Transverse colon (tissue), 4 donors: ENCODE measurements around the gene CACNB2. TPM values are rescaled to one million over a fixed set of nuclear protein-coding genes. Genes with fewer than 3 reads are reported as not detected.

ENCODE experiments used
- DNase-seq: peaks from one replicate; pipeline ENCODE4 v3.0.0-alpha.2; 2019
- H3K27ac ChIP-seq, 4 donors: fragments of 200-600 bp; sonication (generic); 2 replicates each; pipeline ENCODE4 v1.5.1; 2016 to 2018; ENCODE audit warnings: inconsistent platforms in 4 of 4
- H3K27me3 ChIP-seq: fragments of 200-600 bp; sonication (generic); 2 replicates; pipeline ENCODE4 v1.5.1; 2017; ENCODE audit warnings: inconsistent platforms
- H3K36me3 ChIP-seq, 4 donors: fragments of 200-600 bp; sonication (generic); 2 replicates each; pipeline ENCODE4 v1.5.1; 2017 to 2019; ENCODE audit warnings: inconsistent platforms in 4 of 4
- H3K4me1 ChIP-seq, 4 donors: fragments of 200-600 bp; sonication (generic); 2 replicates each; pipeline ENCODE4 v1.5.1; 2017 to 2020; ENCODE audit warnings: inconsistent platforms in 4 of 4
- H3K4me3 ChIP-seq, 4 donors: fragments of 200-600 bp; sonication (generic); 1 replicate in 1 of 4; 2 replicates in 3 of 4; pipeline versions ENCODE4 v1.5.1 to v1.6.1; 2017 to 2019; ENCODE audit warnings: inconsistent platforms in 4 of 4
- H3K9me3 ChIP-seq, 2 donors: fragments of 200-600 bp; sonication (generic); 2 replicates each; pipeline ENCODE4 v1.5.1; 2017 to 2019; ENCODE audit warnings: inconsistent platforms in 2 of 2
- EP300 ChIP-seq: sonication (generic); formaldehyde crosslinking; IDR thresholded peaks from one replicate; pipeline ENCODE4 v1.6.1; 2017; ENCODE audit warnings: antibody characterized with exemption, low read depth
- POLR2A ChIP-seq: fragments of 450-650 bp; IDR thresholded peaks from one replicate; pipeline ENCODE4 v1.6.1; 2016; ENCODE audit warnings: antibody characterized with exemption, mild to moderate bottlenecking, moderate library complexity
- POLR2AphosphoS5 ChIP-seq, 3 donors: sonication (generic); formaldehyde crosslinking; IDR thresholded peaks; one replicate each; pipeline ENCODE4 v1.6.1; 2016; ENCODE audit warnings: antibody characterized with exemption in 3 of 3
- WGBS, 2 donors: methylation state at CpG; one replicate each; pipeline ENCODE4 v1.1.5; 2018; ENCODE audit warnings: low coverage in 1 of 2; 5-methylcytosine and 5-hydroxymethylcytosine counted together
- in situ Hi-C, 4 donors: fragments of 200-750 bp; cut with MboI; loops; one replicate each; pipeline versions ENCODE4 v1.15.0 to v1.15.1; 2017; ENCODE audit warnings: low sequenced_read_pairs in 3 of 4, low pct_ligation_motif_present in 1 of 4, low pct_unique_long_range_greater_than_20kb in 1 of 4
- intact Hi-C: fragments of 100-400 bp; cut with DNase I; formaldehyde crosslinking; loops from one replicate; pipeline ENCODE4 v1.15.1; 2023; ENCODE audit warnings: low total_unique reads
- total RNA-seq, 4 donors: library from RNA; depleted of rRNA; stranded (reverse); fragments of >200 nt; gene quantifications; one replicate each; pipeline ENCODE4 v1.1.0, GENCODE V29; 2016
- TF ChIP-seq, protein P1 (sequence below), 5 experiments: fragments of 200-600 bp in 3 of 5; fragments of 450-650 bp in 2 of 5; sonication (generic) in 3 of 5; IDR thresholded peaks; 1 replicate in 2 of 5; 2 replicates in 3 of 5; pipeline ENCODE4 v1.5.1; 2016 to 2017; ENCODE audit warnings: antibody characterized with exemption in 5 of 5, inconsistent platforms in 3 of 5, mild to moderate bottlenecking in 2 of 5, moderate library complexity in 1 of 5

CACNB2 gene
- total RNA-seq, 4 donors from 2014 or later: 16.2 to 338 (median 23.7) TPM

DNA sequence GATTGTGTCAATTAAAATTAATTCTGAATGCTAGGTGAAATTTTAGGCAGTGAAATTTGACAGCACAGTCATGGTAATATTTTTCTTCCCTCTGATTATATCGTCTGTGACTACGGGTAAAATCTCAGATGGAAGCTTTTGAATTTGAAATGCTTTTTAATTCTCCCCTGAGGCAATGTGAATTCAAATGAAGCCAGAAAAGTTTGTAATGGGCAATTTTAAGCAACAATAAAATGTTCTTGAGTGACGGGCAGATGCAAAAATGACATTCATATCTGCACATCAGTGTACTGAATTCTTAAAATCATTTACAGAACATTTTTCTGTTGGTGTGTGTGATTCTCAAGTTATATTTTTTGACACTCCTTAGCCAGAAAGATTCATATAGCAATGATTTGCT lies 376.6 kb downstream of the CACNB2 start:
- peaks cover 0 to 11% (median 0%) of the 10 kb centered on the region in 4 donors for H3K36me3 ChIP-seq

DNA sequence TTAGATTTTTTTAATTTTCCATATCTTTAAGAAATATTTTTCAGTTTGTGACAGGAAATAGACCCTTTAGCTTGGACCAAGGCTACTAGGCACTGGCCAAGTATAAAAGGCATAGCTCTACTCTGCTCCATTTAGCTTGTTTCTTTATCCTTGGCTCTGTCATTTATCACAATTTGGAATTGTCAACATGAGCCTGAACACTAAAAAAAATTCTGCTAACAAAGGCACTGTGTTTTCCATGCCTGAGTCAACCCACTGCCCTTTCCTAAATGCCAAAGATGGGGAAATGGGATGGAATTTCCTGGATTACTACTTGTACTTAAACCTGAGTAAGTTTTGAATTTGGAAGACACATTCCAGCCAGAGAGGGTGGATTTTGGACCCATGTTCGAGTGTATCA lies 382.8 kb downstream of the CACNB2 start:
- TF ChIP-seq POLR2AphosphoS5 (IDR thresholded peaks at IDR 0.05): no peak
- no peak for TF ChIP-seq EP300
- TF ChIP-seq, protein P1, sequence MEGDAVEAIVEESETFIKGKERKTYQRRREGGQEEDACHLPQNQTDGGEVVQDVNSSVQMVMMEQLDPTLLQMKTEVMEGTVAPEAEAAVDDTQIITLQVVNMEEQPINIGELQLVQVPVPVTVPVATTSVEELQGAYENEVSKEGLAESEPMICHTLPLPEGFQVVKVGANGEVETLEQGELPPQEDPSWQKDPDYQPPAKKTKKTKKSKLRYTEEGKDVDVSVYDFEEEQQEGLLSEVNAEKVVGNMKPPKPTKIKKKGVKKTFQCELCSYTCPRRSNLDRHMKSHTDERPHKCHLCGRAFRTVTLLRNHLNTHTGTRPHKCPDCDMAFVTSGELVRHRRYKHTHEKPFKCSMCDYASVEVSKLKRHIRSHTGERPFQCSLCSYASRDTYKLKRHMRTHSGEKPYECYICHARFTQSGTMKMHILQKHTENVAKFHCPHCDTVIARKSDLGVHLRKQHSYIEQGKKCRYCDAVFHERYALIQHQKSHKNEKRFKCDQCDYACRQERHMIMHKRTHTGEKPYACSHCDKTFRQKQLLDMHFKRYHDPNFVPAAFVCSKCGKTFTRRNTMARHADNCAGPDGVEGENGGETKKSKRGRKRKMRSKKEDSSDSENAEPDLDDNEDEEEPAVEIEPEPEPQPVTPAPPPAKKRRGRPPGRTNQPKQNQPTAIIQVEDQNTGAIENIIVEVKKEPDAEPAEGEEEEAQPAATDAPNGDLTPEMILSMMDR (IDR thresholded peaks at IDR 0.05): no peak
- no peak for TF ChIP-seq POLR2A
- in situ Hi-C loops (loop anchor here in 1 of 4 donors (25.0 kb wide), 1 partner anchor 89 kb away; no protein-coding TSS in a partner anchor), intact Hi-C loops (no loop called here)
- H3K27me3 ChIP-seq: no peaks in the 10 kb centered on the region
- no peaks in the 10 kb centered on the region for H3K4me1 ChIP-seq
- H3K4me3 ChIP-seq: no peak overlapping the region
- H3K27ac ChIP-seq: no peak overlapping the region
- no peaks in the 10 kb centered on the region for H3K9me3 ChIP-seq
- no peak for DNase-seq
- peaks cover 0 to 11% (median 0%) of the 10 kb centered on the region in 4 donors for H3K36me3 ChIP-seq
- WGBS, 2 donors: 59% methylated on average over 1 of the region's 1 CpG; no CpG with 5 or more reads in 1 of the 2 donors

More for the DNA sequence above, 376.6 kb downstream of the CACNB2 start:
- WGBS, 2 donors: 95 to 97% methylated on average over 3 of the region's 3 CpGs
- Histone ChIP-seq H3K9me3 (no peaks in the 10 kb centered on the region), H3K27me3 (no peaks in the 10 kb centered on the region), H3K4me1 (no peaks in the 10 kb centered on the region), H3K4me3 (no peak overlapping the region), H3K27ac (no peak overlapping the region)
- TF ChIP-seq POLR2AphosphoS5 (IDR thresholded peaks at IDR 0.05) (no peak), POLR2A (no peak), EP300 (no peak)
- TF ChIP-seq, protein P1 (IDR thresholded peaks at IDR 0.05): no peak
- DNase-seq: no peak
- intact Hi-C loops: no loop called here
- in situ Hi-C loops: loop anchor here in 1 of 4 donors (25.0 kb wide), 1 partner anchor 95 kb away; no protein-coding TSS in a partner anchor

DNA sequence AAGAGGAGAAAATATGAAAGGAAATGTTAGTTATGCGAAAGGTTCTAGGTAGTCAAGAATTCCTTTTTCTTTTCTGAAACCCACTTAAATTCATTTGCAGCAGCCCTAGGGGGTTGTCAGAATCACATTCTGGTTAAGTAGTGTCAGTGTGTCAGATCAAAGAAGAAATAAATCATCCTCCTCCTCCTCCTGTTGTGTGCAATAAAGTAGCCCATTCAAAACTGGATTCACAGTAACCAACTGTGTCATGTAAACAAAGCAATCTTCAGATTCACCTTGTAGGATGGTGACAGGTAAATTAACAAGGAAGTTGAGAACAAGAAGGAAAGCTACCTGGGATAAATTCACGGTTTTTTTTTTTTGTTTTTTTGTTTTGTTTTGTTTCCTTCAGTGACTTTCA lies 383.6 kb downstream of the CACNB2 start:
- H3K9me3 ChIP-seq: no peaks in the 10 kb centered on the region
- TF ChIP-seq POLR2A: no peak
- no peak for TF ChIP-seq POLR2AphosphoS5 (IDR thresholded peaks at IDR 0.05)
- TF ChIP-seq, protein P1 (IDR thresholded peaks at IDR 0.05): no peak
- no peak for TF ChIP-seq EP300
- H3K4me1 ChIP-seq: no peaks in the 10 kb centered on the region
- no peak for DNase-seq
- H3K27me3 ChIP-seq: no peaks in the 10 kb centered on the region
- in situ Hi-C loops: loop anchor here in 1 of 4 donors (25.0 kb wide), 1 partner anchor 88 kb away; no protein-coding TSS in a partner anchor
- WGBS, 2 donors: 71 to 72% methylated on average over 2 of the region's 2 CpGs
- intact Hi-C loops: no loop called here
- peaks cover 0 to 11% (median 0%) of the 10 kb centered on the region in 4 donors for H3K36me3 ChIP-seq
- H3K27ac ChIP-seq: no peak overlapping the region
- no peak overlapping the region for H3K4me3 ChIP-seq

DNA sequence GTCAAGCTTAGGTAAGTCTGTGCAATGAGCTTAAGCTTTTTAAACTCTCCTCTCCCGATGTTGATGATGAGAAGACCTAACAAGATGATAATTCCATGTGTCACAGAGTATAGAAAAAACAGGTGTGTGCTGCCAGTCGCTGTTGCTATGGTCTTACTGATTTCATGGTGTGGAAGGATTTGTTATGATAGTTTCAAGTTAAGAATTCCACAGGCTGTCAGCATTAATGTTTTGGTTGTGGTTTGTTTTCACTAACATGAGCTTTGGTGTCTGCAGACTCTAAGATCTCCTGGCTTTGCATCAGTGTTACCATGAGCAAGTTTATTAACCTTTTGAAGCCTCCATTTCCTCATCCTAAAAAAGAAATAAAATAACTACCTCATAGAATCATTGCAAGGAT lies 387.5 kb downstream of the CACNB2 start:
- WGBS, 2 donors: 62 to 80% methylated on average over 1 to 2 of the region's 2 CpGs
- H3K36me3 ChIP-seq: no peaks in the 10 kb centered on the region
- intact Hi-C loops: no loop called here
- H3K4me1 ChIP-seq: no peaks in the 10 kb centered on the region
- no peak overlapping the region for H3K27ac ChIP-seq
- TF ChIP-seq POLR2A: no peak
- TF ChIP-seq POLR2AphosphoS5 (IDR thresholded peaks at IDR 0.05): no peak
- TF ChIP-seq EP300: no peak
- TF ChIP-seq, protein P1 (IDR thresholded peaks at IDR 0.05): no peak
- in situ Hi-C loops: no loop called here
- DNase-seq: no peak
- no peaks in the 10 kb centered on the region for H3K9me3 ChIP-seq
- no peaks in the 10 kb centered on the region for H3K27me3 ChIP-seq
- no peak overlapping the region for H3K4me3 ChIP-seq
